Smooth muscle cell (in vitro differentiated cells): ENCODE data around the gene HOXD12. TPM values are rescaled to one million over a fixed set of nuclear protein-coding genes. Genes with fewer than 3 reads are reported as not detected.
A peak's percentile ranks its signal among the peaks of the same experiment; 100 is the strongest.

Experiments
- DNase-seq: peaks from one replicate; lab custom pipeline; 2025; ENCODE audit not compliant: unreplicated experiment; lab: John Stamatoyannopoulos, UW
- H2AFZ ChIP-seq: fragments of 200-600 bp; sonication (generic); 2 replicates; pipeline ENCODE4 v1.6.0; 2016; ENCODE audit warnings: antibody characterized with exemption, low read depth, mild to moderate bottlenecking
- H3F3A ChIP-seq: fragments of 200-600 bp; sonication (generic); 2 replicates; pipeline ENCODE4 v1.6.0; 2017; ENCODE audit warnings: antibody characterized with exemption, low read depth
- H3K27ac ChIP-seq: fragments of 200-600 bp; sonication (generic); 2 replicates; pipeline ENCODE4 v1.5.1; 2016; ENCODE audit warnings: low read depth, mild to moderate bottlenecking
- H3K27me3 ChIP-seq: fragments of 200-600 bp; sonication (generic); 2 replicates; pipeline ENCODE4 v1.6.1; 2016; ENCODE audit warnings: low read depth, mild to moderate bottlenecking
- H3K36me3 ChIP-seq: fragments of 200-600 bp; sonication (generic); 2 replicates; pipeline ENCODE4 v1.5.1; 2016; ENCODE audit warnings: low read depth
- H3K4me1 ChIP-seq: fragments of 200-600 bp; sonication (generic); 2 replicates; pipeline ENCODE4 v1.5.1; 2016; ENCODE audit warnings: low read depth
- H3K4me2 ChIP-seq: fragments of 200-600 bp; sonication (generic); 2 replicates; pipeline ENCODE4 v1.6.0; 2016; ENCODE audit warnings: mild to moderate bottlenecking
- H3K4me3 ChIP-seq: fragments of 200-600 bp; sonication (generic); 2 replicates; pipeline ENCODE4 v1.5.1; 2016; ENCODE audit warnings: mild to moderate bottlenecking
- H3K79me2 ChIP-seq: fragments of 200-600 bp; sonication (generic); 2 replicates; pipeline ENCODE4 v1.6.0; 2016; ENCODE audit warnings: low read depth, mild to moderate bottlenecking
- H3K9ac ChIP-seq: fragments of 200-600 bp; sonication (generic); 2 replicates; pipeline ENCODE4 v1.6.0; 2016; ENCODE audit warnings: low read depth
- H3K9me3 ChIP-seq: fragments of 200-600 bp; sonication (generic); replicated peaks from 2 replicates; pipeline ENCODE4 v1.5.1; 2016; ENCODE audit warnings: low read depth
- H4K20me1 ChIP-seq: fragments of 200-600 bp; sonication (generic); 2 replicates; pipeline ENCODE4 v1.6.0; 2016; ENCODE audit warnings: low read depth
- WGBS: methylation state at CpG from one replicate; pipeline ENCODE4 v1.1.7; 2016; ENCODE audit warnings: low lambda C conversion rate; 5-methylcytosine and 5-hydroxymethylcytosine counted together
- polyA plus RNA-seq: library from polyadenylated mRNA; unstranded; fragments of >200 nt; fragmentation: Nextera tagmentation; extraction: Ambion mirVana; gene quantifications from 2 replicates; pipeline ENCODE4 v1.2.1, GENCODE V29; 2016
- total RNA-seq: library from RNA; depleted of rRNA; stranded (reverse); fragments of >200 nt; gene quantifications from 2 replicates; pipeline ENCODE4 v1.2.3, GENCODE V29; 2014
- TF ChIP-seq, protein P1 (sequence below): fragments of 200-600 bp; sonication (generic); IDR thresholded peaks from 2 replicates; pipeline ENCODE4 v1.5.1; 2017; ENCODE audit warnings: borderline replicate concordance, mild to moderate bottlenecking, antibody characterized with exemption; ENCODE audit not compliant: insufficient read depth, poor library complexity, severe bottlenecking

HOXD12 gene
- total and polyA plus RNA-seq, 2 experiments from 2014 or later: not detected

DNA sequence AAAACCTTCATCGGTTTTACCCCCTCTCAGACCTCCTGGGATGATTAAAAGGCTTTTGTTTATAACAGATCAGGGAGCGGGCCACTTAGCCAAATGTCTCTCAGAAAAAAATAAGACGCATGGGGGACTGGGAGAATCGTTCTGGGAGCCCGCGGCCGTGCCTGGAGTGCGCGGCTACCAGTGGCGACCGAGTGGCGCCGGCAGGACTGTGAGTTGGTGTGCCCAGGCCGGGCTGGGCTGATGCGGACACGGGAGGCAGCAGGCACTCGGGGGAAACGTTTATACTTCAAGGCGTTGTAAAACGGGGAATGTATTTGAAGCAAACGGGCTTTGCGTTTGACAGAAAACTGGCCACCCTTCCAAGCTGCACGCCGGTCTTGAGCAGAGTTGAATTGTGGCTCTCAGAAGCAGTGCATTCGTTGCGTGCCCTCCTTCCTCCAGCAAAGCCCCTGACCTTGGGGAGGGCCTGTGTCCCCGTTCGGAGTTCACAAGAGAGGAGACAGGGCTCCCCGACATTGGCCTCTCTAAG is 12.3 kb downstream of the HOXD12 start:
- TF ChIP-seq, protein P1, sequence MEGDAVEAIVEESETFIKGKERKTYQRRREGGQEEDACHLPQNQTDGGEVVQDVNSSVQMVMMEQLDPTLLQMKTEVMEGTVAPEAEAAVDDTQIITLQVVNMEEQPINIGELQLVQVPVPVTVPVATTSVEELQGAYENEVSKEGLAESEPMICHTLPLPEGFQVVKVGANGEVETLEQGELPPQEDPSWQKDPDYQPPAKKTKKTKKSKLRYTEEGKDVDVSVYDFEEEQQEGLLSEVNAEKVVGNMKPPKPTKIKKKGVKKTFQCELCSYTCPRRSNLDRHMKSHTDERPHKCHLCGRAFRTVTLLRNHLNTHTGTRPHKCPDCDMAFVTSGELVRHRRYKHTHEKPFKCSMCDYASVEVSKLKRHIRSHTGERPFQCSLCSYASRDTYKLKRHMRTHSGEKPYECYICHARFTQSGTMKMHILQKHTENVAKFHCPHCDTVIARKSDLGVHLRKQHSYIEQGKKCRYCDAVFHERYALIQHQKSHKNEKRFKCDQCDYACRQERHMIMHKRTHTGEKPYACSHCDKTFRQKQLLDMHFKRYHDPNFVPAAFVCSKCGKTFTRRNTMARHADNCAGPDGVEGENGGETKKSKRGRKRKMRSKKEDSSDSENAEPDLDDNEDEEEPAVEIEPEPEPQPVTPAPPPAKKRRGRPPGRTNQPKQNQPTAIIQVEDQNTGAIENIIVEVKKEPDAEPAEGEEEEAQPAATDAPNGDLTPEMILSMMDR: no peak
- Histone ChIP-seq H3K4me3 (peak overlapping the region; percentile 6), H3K4me2 (no peak overlapping the region), H3K36me3 (no peaks in the 10 kb centered on the region), H3K79me2 (peaks cover 18% of the 10 kb centered on the region), H4K20me1 (peaks cover 97% of the 10 kb centered on the region), H3K9ac (no peak overlapping the region), H3K9me3 (no peaks in the 10 kb centered on the region), H3K4me1 (no peaks in the 10 kb centered on the region), H3F3A (no peaks in the 10 kb centered on the region), H3K27me3 (peaks cover 96% of the 10 kb centered on the region), H2AFZ (no peak overlapping the region), H3K27ac (no peak overlapping the region)
- no peak for DNase-seq
- WGBS: 31% methylated on average over 29 of the region's 29 CpGs

DNA sequence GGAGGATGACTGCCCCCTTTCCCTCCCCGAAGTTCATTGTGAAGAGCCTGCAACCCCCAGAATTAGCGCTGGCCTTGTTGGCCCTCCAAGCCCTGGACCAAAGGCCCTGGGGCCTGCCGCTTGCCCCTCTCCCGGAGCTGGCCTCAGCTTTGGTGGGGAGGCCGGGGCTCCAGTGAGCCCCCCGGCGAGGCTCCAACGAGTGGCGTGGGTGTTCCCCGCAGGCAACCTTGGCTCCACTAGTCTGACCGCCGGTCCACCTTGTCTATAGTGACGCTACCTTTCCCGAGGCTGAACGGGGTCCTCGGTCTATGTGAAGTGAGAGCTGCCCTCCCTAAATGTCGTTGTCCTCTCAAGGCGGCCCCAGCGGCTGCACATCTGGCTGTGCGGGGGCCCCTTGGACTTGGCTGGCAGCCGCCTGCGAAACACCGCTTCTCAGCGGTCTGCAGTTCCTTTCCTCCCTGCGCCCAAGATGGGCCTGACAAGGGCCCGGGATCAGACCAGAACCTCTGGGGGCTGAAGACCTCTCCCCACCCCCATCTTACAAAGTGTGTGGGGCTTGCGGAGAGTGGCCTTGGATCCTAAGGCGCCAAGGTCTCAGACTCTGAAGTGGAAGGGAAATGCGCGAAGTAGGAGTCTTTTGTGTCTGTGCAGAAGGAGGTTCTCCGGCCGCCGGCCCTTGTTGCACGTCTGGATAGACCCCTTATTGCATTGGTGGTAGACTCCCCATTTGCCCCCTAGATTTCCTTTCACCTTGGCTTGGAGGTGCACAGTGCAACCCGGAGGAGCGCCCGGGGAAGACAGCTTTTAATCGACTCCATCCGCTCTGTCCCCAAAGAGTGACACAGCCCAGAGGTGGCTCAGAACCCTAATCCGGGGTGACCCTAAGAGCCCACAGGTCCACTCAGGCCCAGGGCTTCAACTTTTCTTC is 13.0 kb downstream of the HOXD12 start:
- Histone ChIP-seq H3K4me1 (no peaks in the 10 kb centered on the region), H3K9ac (no peak overlapping the region), H3K27ac (no peak overlapping the region), H3K4me2 (no peak overlapping the region), H4K20me1 (peaks cover 100% of the 10 kb centered on the region), H3K9me3 (no peaks in the 10 kb centered on the region), H3F3A (no peaks in the 10 kb centered on the region), H3K36me3 (no peaks in the 10 kb centered on the region), H3K79me2 (peaks cover 18% of the 10 kb centered on the region), H2AFZ (no peak overlapping the region), H3K4me3 (no peak overlapping the region), H3K27me3 (peaks cover 99% of the 10 kb centered on the region)
- TF ChIP-seq, protein P1: no peak
- DNase-seq: no peak
- WGBS: 60% methylated on average over 40 of the region's 40 CpGs

DNA sequence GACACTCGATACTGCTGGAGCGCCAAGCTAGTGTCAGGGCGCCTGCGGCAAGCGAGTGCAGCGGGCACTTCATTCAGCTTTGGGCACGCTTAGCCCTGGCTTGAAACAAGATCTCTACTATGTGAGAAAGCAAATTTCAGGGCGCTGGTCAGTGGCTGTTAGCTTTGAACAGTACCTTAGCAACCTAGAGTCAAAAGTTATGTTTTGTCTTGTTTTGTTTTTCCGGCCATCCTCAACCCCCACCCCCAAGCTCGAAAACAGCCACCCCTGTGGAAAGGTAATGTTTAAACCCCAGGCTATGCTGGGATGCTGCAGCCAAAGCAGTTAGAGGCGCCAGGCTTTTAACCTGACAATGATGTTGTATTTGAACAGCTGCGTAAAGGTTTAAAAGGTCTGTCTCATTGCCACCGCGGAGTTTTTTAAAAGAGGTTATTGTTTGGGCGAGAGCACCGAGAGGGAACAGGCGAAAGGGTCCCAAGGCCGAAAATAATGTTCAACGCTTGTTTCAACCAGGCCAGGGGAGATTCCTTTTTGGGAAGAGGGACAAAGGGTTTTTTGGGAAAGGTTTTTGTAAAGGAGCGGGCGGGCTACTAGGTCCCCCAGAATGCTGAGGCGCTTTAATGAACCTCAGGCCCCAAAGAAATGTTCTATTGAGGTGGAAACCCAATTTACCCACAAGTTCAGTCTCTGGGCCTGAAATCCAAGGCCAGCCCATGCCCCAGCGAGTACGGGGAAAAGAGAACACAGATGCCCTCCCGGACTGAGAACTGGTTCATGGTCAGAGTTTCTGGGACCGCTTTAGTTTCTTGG is 14.7 kb downstream of the HOXD12 start:
- peaks cover 100% of the 10 kb centered on the region for H3K27me3 ChIP-seq
- TF ChIP-seq, protein P1: no peak
- no peak for DNase-seq

More for the DNA sequence above, 14.7 kb downstream of the HOXD12 start:
- H3K4me1 ChIP-seq: no peaks in the 10 kb centered on the region
- no peak overlapping the region for H3K4me2 ChIP-seq
- no peak overlapping the region for H3K4me3 ChIP-seq
- H3F3A ChIP-seq: no peaks in the 10 kb centered on the region
- H3K27ac ChIP-seq: no peak overlapping the region
- 50% methylated on average over 26 of the region's 26 CpGs for WGBS
- H3K36me3 ChIP-seq: no peaks in the 10 kb centered on the region
- H3K9me3 ChIP-seq: no peaks in the 10 kb centered on the region
- H2AFZ ChIP-seq: no peak overlapping the region
- H4K20me1 ChIP-seq: peaks cover 99% of the 10 kb centered on the region
- peaks cover 18% of the 10 kb centered on the region for H3K79me2 ChIP-seq
- H3K9ac ChIP-seq: no peak overlapping the region
